Muscle of leg (tissue), 11 donors: ENCODE measurements around the gene SKOR1. TPM values are rescaled to one million over a fixed set of nuclear protein-coding genes. Genes with fewer than 3 reads are reported as not detected.

Experiments used
- DNase-seq: peaks from one replicate; pipeline ENCODE4 v3.0.0; 2013
- H3K27ac ChIP-seq: one replicate; pipeline ENCODE4 v1.5.1; 2013; ENCODE audit warnings: mild to moderate bottlenecking, low read length, control low read depth
- H3K27me3 ChIP-seq: one replicate; pipeline ENCODE4 v1.6.1; 2013; ENCODE audit warnings: low read length; ENCODE audit not compliant: control insufficient read depth, insufficient read depth
- H3K36me3 ChIP-seq: one replicate; pipeline ENCODE4 v1.6.1; 2013; ENCODE audit warnings: low read length; ENCODE audit not compliant: control insufficient read depth, insufficient read depth
- H3K4me1 ChIP-seq: one replicate; pipeline ENCODE4 v1.6.1; 2013; ENCODE audit warnings: low read length; ENCODE audit not compliant: control insufficient read depth, insufficient read depth
- H3K4me3 ChIP-seq: one replicate; pipeline ENCODE4 v1.5.1; 2013; ENCODE audit warnings: low read length, control low read depth
- H3K9me3 ChIP-seq: replicated peaks from 2 replicates; pipeline ENCODE4 v1.6.1; 2013; ENCODE audit warnings: low read depth, low read length; ENCODE audit not compliant: control insufficient read depth
- whole genome bisulfite sequencing: methylation state at CpG from one replicate; pipeline ENCODE4 v1.1.5; 2013; ENCODE audit warnings: missing lambda C conversion rate; ENCODE audit not compliant: insufficient coverage; 5-methylcytosine and 5-hydroxymethylcytosine counted together
- polyA plus RNA-seq, 8 donors: library from polyadenylated mRNA; unstranded; fragments of 120-200 nt; gene quantifications; one replicate each; pipeline versions ENCODE4 v1.2.1 to v1.2.3, GENCODE V29; 2013; ENCODE audit warnings: inconsistent platforms in 1 of 8, low replicate concordance in 1 of 8; ENCODE audit not compliant: insufficient read length in 8 of 8, insufficient read depth in 1 of 8
- total RNA-seq: library from RNA; stranded (reverse); fragments of 120-200 nt; gene quantifications from one replicate; pipeline ENCODE4 v1.2.4, GENCODE V29; 2013

Gene SKOR1
- total and polyA plus RNA-seq, 9 donors = 0.31 to 0.67 (median 0.43) TPM

GRCh38 chr15:67781907-67782690, 43.2 kb upstream of the SKOR1 start:
- H3K4me1 ChIP-seq = no peaks in the 10 kb centered on the region
- no peaks in the 10 kb centered on the region for H3K9me3 ChIP-seq
- H3K27me3 ChIP-seq = no peaks in the 10 kb centered on the region
- H3K27ac ChIP-seq = no peak overlapping the region
- no peak for DNase-seq
- 42% methylated on average over 6 of the region's 10 CpGs for WGBS
- H3K36me3 ChIP-seq = peaks cover 11% of the 10 kb centered on the region
- H3K4me3 ChIP-seq = no peak overlapping the region

- DNase-seq = no peak
- peaks cover 11% of the 10 kb centered on the region for H3K36me3 ChIP-seq
- H3K27me3 ChIP-seq = no peaks in the 10 kb centered on the region
- WGBS = 51% methylated on average over 3 of the region's 7 CpGs
- H3K4me1 ChIP-seq = no peaks in the 10 kb centered on the region
- no peaks in the 10 kb centered on the region for H3K9me3 ChIP-seq
- H3K4me3 ChIP-seq = no peak overlapping the region
- H3K27ac ChIP-seq = no peak overlapping the region
These were observed 42.7 kb upstream of the SKOR1 start for GRCh38 chr15:67782691-67782991.

- Histone ChIP-seq H3K27ac (no peak overlapping the region), H3K36me3 (peaks cover 11% of the 10 kb centered on the region), H3K9me3 (no peaks in the 10 kb centered on the region), H3K27me3 (no peaks in the 10 kb centered on the region), H3K4me1 (no peaks in the 10 kb centered on the region), H3K4me3 (no peak overlapping the region)
- 94% methylated on average over 4 of the region's 7 CpGs for WGBS
- no peak for DNase-seq
These were observed 42.0 kb upstream of the SKOR1 start for GRCh38 chr15:67783303-67783702.

GRCh38 chr15:67784090-67784781, 41.1 kb upstream of the SKOR1 start:
- WGBS = no CpG with 5 or more reads among the region's 4 CpGs

GRCh38 chr15:67784856-67785430, 40.4 kb upstream of the SKOR1 start:
- Histone ChIP-seq H3K27ac (no peak overlapping the region), H3K4me1 (no peaks in the 10 kb centered on the region), H3K36me3 (peaks cover 11% of the 10 kb centered on the region), H3K27me3 (no peaks in the 10 kb centered on the region), H3K9me3 (no peaks in the 10 kb centered on the region), H3K4me3 (no peak overlapping the region)
- WGBS = 80% methylated on average over 11 of the region's 12 CpGs
- no peak for DNase-seq

More at GRCh38 chr15:67784090-67784781, 41.1 kb upstream of the SKOR1 start:
- no peak for DNase-seq
- no peaks in the 10 kb centered on the region for H3K27me3 ChIP-seq
- no peaks in the 10 kb centered on the region for H3K4me1 ChIP-seq
- H3K27ac ChIP-seq = no peak overlapping the region
- H3K36me3 ChIP-seq = peaks cover 11% of the 10 kb centered on the region
- H3K9me3 ChIP-seq = no peaks in the 10 kb centered on the region
- H3K4me3 ChIP-seq = no peak overlapping the region

GRCh38 chr15:67785431-67785830, 39.9 kb upstream of the SKOR1 start:
- Histone ChIP-seq H3K27me3 (no peaks in the 10 kb centered on the region), H3K4me1 (no peaks in the 10 kb centered on the region), H3K4me3 (no peak overlapping the region), H3K9me3 (no peaks in the 10 kb centered on the region), H3K27ac (no peak overlapping the region), H3K36me3 (peaks cover 11% of the 10 kb centered on the region)
- no peak for DNase-seq
- WGBS = 82% methylated on average over 3 of the region's 5 CpGs

GRCh38 chr15:67786646-67787045, 38.7 kb upstream of the SKOR1 start:
- no peak overlapping the region for H3K4me3 ChIP-seq
- no peaks in the 10 kb centered on the region for H3K4me1 ChIP-seq
- H3K36me3 ChIP-seq = peaks cover 11% of the 10 kb centered on the region
- no peak for DNase-seq
- no peaks in the 10 kb centered on the region for H3K27me3 ChIP-seq
- no peak overlapping the region for H3K27ac ChIP-seq
- WGBS = no CpG with 5 or more reads among the region's 4 CpGs
- no peaks in the 10 kb centered on the region for H3K9me3 ChIP-seq

- Histone ChIP-seq H3K27ac (no peak overlapping the region), H3K27me3 (no peaks in the 10 kb centered on the region), H3K4me3 (no peak overlapping the region), H3K36me3 (peaks cover 5% of the 10 kb centered on the region), H3K4me1 (no peaks in the 10 kb centered on the region), H3K9me3 (no peaks in the 10 kb centered on the region)
- DNase-seq = no peak
These were observed 36.3 kb upstream of the SKOR1 start for GRCh38 chr15:67788986-67789385.

- Histone ChIP-seq H3K4me1 (no peaks in the 10 kb centered on the region), H3K9me3 (peaks cover 4% of the 10 kb centered on the region), H3K36me3 (no peaks in the 10 kb centered on the region), H3K4me3 (no peak overlapping the region), H3K27me3 (no peaks in the 10 kb centered on the region), H3K27ac (no peak overlapping the region)
- no peak for DNase-seq
- WGBS = no CpG with 5 or more reads among the region's 3 CpGs
These were observed 34.5 kb upstream of the SKOR1 start for GRCh38 chr15:67790610-67791319.
